Stimulated activated naive CD8-positive, alpha-beta T cell treated with anti-CD3 and anti-CD28 coated beads, Interleukin-15, Interleukin-2, amounts not matched to agents 100 ng/mL and 50 ng/mL, for 24 hours (primary cell): ENCODE results near the gene CNTD1.
"Not testable (repeated sequence)": the region's sequence is repeated elsewhere in the genome, so short reads cannot be mapped to it uniquely, and the experiment has no call there.

Experiments used
- H3K27ac Mint-ChIP-seq: one replicate; pipeline ENCODE4 v1.8.0; 2021; ENCODE audit warnings: mild to moderate bottlenecking, mixed read lengths
- H3K27me3 Mint-ChIP-seq: one replicate; pipeline ENCODE4 v1.8.0; 2021; ENCODE audit warnings: mixed read lengths
- H3K36me3 Mint-ChIP-seq: one replicate; pipeline ENCODE4 v1.8.0; 2021; ENCODE audit warnings: low read depth, mixed read lengths
- H3K4me1 Mint-ChIP-seq: one replicate; pipeline ENCODE4 v1.8.0; 2021; ENCODE audit warnings: low read depth, mixed read lengths
- H3K4me3 Mint-ChIP-seq: one replicate; pipeline ENCODE4 v1.8.0; 2021; ENCODE audit warnings: mild to moderate bottlenecking, mixed read lengths
- H3K9me3 Mint-ChIP-seq: one replicate; pipeline ENCODE4 v1.8.0; 2021; ENCODE audit warnings: mixed read lengths

The CNTD1 gene

GRCh38 chr17:42853968-42854790 is 55.5 kb downstream of the CNTD1 start:
- Mint-ChIP-seq H3K9me3 (no peaks in the 10 kb centered on the region), H3K4me1 (peaks cover 6% of the 10 kb centered on the region), H3K27ac (no peak overlapping the region), H3K4me3 (no peak overlapping the region), H3K27me3 (no peaks in the 10 kb centered on the region), H3K36me3 (no peaks in the 10 kb centered on the region)

GRCh38 chr17:42855048-42855596 is 56.5 kb downstream of the CNTD1 start:
- no peaks in the 10 kb centered on the region for H3K27me3 Mint-ChIP-seq
- H3K9me3 Mint-ChIP-seq = no peaks in the 10 kb centered on the region
- H3K4me1 Mint-ChIP-seq = peaks cover 2% of the 10 kb centered on the region
- H3K36me3 Mint-ChIP-seq = no peaks in the 10 kb centered on the region
- H3K4me3 Mint-ChIP-seq = no peak overlapping the region
- no peak overlapping the region for H3K27ac Mint-ChIP-seq

- not testable (repeated sequence) for H3K9me3 Mint-ChIP-seq, H3K27ac Mint-ChIP-seq, H3K27me3 Mint-ChIP-seq, H3K4me3 Mint-ChIP-seq, H3K4me1 Mint-ChIP-seq, H3K36me3 Mint-ChIP-seq
Measured at GRCh38 chr17:42856093-42856492, 57.4 kb downstream of the CNTD1 start.

GRCh38 chr17:42856516-42856915 is 57.9 kb downstream of the CNTD1 start:
- not testable (repeated sequence) for H3K9me3 Mint-ChIP-seq, H3K4me1 Mint-ChIP-seq, H3K36me3 Mint-ChIP-seq, H3K27me3 Mint-ChIP-seq, H3K27ac Mint-ChIP-seq, H3K4me3 Mint-ChIP-seq

GRCh38 chr17:42857389-42857788 is 58.7 kb downstream of the CNTD1 start:
- Mint-ChIP-seq H3K27me3 (peaks cover 3% of the 10 kb centered on the region), H3K9me3 (no peaks in the 10 kb centered on the region), H3K4me3 (no peak overlapping the region), H3K4me1 (no peaks in the 10 kb centered on the region), H3K27ac (no peak overlapping the region), H3K36me3 (no peaks in the 10 kb centered on the region)
